Cardiac ventricle fibroblast (primary cell): ENCODE measurements around the gene MKNK2. TPM values are rescaled to one million over a fixed set of nuclear protein-coding genes. Genes with fewer than 3 reads are reported as not detected.

Experiments
- total RNA-seq: library from RNA; depleted of rRNA; stranded (reverse); fragments of >200 nt; gene quantifications from 2 replicates; pipeline ENCODE4 v1.2.3, GENCODE V29; 2015

MKNK2 gene
- 86.6 and 102 TPM in 2 replicates for total RNA-seq

DNA sequence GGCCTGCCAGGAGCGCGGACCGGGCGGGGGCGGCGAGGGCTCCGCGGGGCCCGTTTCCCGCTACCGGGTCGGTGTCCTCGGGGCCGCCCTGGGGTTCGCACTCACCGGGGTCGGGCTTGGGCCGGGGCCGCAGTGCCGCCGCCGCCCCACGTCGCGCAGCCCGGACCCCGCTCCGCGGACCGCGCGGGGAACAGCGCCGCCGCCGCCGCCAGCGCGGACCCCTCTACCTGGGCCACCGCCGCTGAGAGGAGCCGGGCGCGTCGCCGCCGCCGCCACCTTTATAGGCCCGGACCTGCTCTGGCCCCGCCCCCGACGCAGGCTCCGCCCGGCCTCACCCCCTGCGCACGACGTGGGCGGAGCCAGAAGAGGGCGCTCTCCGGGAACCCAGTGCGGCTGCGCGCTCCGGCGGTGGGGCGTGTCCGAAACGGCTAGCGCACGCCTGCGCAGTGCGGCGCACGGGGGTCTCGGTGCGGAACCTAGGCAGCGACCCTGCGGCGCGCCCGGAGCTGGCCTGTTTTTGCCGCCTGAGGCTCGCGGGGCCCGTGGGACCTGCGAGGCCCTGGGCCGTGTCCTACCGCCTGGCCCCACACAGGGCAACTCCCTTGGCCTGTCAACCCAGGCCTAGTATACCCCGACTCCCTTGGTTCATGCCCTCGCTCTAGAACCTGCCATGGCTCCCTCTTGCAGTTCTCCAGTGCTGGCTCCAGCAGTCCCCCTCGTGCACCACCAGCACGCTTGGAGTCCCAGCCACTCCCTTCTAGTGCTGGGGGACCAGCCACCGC, at the start of gene MKNK2:
TSS of gene MKNK2 (minus strand) at position 254 of the 782 bp plus-strand sequence. CDS start 393 bp downstream, outside the sequence.

DNA sequence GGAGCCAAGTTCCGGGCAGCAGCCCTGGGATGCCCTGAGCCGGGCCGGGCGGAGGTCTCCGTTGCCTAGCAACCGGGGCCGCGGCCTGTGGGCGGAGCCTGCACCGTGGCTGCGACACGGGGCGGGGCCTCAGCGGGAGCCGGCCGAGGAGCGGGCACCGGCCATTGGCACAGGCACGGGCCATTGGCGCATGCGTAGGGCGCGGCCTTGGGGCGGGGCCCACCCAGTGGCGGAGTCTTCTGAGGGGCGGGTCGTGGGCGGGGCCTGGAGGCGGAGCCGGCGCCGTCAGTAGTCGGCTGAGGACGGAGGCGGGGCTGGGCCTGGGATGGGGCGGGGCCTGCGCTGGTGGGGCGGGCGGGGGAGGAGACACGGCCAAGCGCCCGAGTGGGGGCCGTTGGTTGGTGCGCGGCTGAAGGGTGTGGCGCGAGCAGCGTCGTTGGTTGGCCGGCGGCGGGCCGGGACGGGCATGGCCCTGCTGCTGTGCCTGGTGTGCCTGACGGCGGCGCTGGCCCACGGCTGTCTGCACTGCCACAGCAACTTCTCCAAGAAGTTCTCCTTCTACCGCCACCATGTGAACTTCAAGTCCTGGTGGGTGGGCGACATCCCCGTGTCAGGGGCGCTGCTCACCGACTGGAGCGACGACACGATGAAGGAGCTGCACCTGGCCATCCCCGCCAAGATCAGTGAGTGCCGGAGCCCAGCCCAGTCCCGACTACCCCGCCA, 45.6 kb upstream of the MKNK2 start, which contains the start of gene IZUMO4:
TSS of gene IZUMO4 (plus strand) at position 436 of the 723 bp plus-strand sequence. CDS start at position 467, 31 bp downstream.

DNA sequence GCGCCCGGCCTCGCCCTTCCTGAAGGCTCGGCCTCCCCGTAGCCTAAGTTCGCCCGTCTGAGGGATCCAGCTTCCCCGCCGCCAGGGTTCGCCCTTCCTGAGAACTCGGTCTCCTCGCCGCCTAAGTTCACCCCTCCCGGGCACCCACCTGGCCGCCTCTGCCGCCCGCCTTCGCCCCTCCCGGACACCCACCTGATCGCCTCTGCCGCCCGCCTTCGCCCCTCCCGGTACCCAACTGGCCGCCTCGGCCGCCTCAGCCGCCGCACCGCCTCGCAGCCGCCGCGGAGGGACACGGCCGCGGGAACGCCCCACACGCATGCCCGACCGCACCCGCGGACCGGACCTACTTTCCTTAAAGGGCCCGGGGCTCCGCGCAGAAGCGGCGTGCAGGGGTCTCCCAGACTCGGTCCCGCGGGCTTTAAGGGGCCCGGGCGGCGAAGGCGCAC, 45.0 kb upstream of the MKNK2 start, which contains the start of gene MOB3A:
TSS of gene MOB3A (minus strand) at position 293 of the 446 bp plus-strand sequence. CDS start 17,766 bp downstream, outside the sequence.

DNA sequence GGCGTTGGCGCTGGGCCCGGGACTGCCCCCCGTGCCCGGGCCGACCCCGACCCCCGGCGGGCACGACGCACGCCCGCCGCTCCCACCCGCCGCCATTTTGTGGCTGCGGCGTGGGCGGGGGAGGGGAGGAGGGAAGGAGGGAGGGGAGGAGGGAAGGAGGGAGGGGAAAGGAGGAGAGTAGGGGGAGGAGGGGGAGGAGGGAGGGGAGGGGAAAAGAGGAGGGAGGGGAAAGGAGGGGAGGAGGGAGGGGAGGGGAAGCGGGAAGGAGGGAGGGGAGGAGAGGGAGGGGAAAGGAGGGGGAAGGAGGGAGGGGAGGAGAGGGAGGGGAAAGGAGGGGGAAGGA, 35.5 kb downstream of the MKNK2 start, which contains the start of gene BTBD2:
TSS of gene BTBD2 (minus strand) at position 107 of the 343 bp plus-strand sequence. CDS start at position 96, 11 bp downstream.

Other genes starting within 250 kb of the MKNK2 start
- 3.2 and 3.3 TPM in 2 replicates for gene ATP8B3, start 239.0 kb downstream of the MKNK2 start, total RNA-seq
- gene REXO1, start 202.8 kb downstream of the MKNK2 start, total RNA-seq, result 7.5 and 8.5 TPM in 2 replicates
- 8.8 and 10.7 TPM in 2 replicates for gene KLF16, start 187.7 kb downstream of the MKNK2 start, total RNA-seq
- gene ABHD17A, start 165.7 kb downstream of the MKNK2 start, total RNA-seq, result 81.1 and 88.8 TPM in 2 replicates
- gene ADAT3, start 145.8 kb downstream of the MKNK2 start, total RNA-seq, result 4.9 and 5.3 TPM in 2 replicates
- gene SCAMP4, start 145.8 kb downstream of the MKNK2 start, total RNA-seq, result 112 and 131 TPM in 2 replicates
- gene CSNK1G2, start 110.1 kb downstream of the MKNK2 start, total RNA-seq, result 32.7 and 39.0 TPM in 2 replicates
- 91.3 and 97.8 TPM in 2 replicates for gene BTBD2, start 35.5 kb downstream of the MKNK2 start, total RNA-seq
- 31.0 and 34.4 TPM in 2 replicates for gene MOB3A, start 45.1 kb upstream of the MKNK2 start, total RNA-seq
- 0.62 and 1.3 TPM in 2 replicates for gene IZUMO4, start 45.7 kb upstream of the MKNK2 start, total RNA-seq
- 79.8 and 87.5 TPM in 2 replicates for gene AP3D1, start 100.3 kb upstream of the MKNK2 start, total RNA-seq
- 6.4 and 6.6 TPM in 2 replicates for gene DOT1L, start 112.7 kb upstream of the MKNK2 start, total RNA-seq
- gene PLEKHJ1, start 185.1 kb upstream of the MKNK2 start, total RNA-seq, result 44.6 and 47.2 TPM in 2 replicates
- 36.3 and 60.0 TPM in 2 replicates for gene SF3A2, start 185.6 kb upstream of the MKNK2 start, total RNA-seq
- 0.31 and 0.39 TPM in 2 replicates for gene AMH, start 198.1 kb upstream of the MKNK2 start, total RNA-seq
- not detected in 2 replicates for gene JSRP1, start 205.2 kb upstream of the MKNK2 start, total RNA-seq
- not detected in 2 replicates for gene PEAK3, start 230.9 kb upstream of the MKNK2 start, total RNA-seq